ENCODE measurements around the gene CHAF1A.

The CHAF1A gene

DNA sequence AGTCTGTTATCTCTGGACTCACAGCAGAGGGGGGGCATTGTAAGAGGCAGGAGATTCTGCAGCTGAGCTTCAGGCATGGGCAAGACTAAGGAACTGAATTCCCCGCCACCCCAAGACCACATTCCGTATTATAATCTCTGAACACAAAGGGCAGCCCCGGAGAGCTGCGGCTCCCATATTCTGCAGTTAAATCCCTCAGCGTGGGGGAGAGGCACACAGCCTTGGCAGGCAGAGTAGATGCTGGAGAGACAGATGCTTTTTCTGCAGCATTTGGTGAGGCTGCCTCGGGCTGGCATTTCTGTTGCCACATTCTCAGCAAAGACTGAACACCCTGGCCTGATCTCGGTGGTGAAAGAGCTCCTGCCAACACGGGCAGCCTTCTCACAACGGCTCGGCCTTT is 12.9 kb downstream of the CHAF1A start:
- TF ChIP-seq POLR2AphosphoS5 (IDR thresholded peaks at IDR 0.05; ENCODE audit: low read depth, low read length) (no peak), POLR2A (IDR thresholded peaks at IDR 0.05; ENCODE audit: low read depth, low read length) (no peak), TAF1 (IDR thresholded peaks at IDR 0.05; ENCODE audit: borderline replicate concordance, low read depth, low read length) (no peak)
- FAIRE-seq, result no peak
- DNase-seq (ENCODE audit: insufficient read length), result no peak

DNA sequence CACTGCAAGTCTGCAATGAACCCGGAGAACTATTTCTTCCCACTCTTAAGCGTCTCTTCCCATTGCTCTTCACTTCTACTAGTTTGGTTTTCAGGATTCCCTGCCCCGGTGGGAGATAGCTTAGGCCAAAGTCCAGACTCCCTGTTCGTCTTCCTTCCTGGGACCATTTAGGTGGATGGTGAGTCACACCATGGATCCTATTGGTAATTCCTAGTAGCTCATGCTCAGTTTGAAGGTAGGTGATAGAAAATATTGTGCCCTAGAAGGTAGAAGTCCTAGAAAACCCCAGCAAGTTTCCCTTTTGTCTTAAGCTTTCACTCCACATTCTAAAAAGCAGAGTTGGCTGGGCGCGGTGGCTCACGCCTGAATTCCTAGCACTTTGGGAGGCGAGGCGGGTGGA is 13.8 kb downstream of the CHAF1A start:
- FAIRE-seq (no peak), DNase-seq (ENCODE audit: insufficient read length) (no peak)
- no peak for TF ChIP-seq POLR2AphosphoS5 (IDR thresholded peaks at IDR 0.05; ENCODE audit: low read depth, low read length)
- TF ChIP-seq POLR2A (IDR thresholded peaks at IDR 0.05; ENCODE audit: low read depth, low read length), result no peak
- TF ChIP-seq TAF1 (IDR thresholded peaks at IDR 0.05; ENCODE audit: borderline replicate concordance, low read depth, low read length), result no peak

DNA sequence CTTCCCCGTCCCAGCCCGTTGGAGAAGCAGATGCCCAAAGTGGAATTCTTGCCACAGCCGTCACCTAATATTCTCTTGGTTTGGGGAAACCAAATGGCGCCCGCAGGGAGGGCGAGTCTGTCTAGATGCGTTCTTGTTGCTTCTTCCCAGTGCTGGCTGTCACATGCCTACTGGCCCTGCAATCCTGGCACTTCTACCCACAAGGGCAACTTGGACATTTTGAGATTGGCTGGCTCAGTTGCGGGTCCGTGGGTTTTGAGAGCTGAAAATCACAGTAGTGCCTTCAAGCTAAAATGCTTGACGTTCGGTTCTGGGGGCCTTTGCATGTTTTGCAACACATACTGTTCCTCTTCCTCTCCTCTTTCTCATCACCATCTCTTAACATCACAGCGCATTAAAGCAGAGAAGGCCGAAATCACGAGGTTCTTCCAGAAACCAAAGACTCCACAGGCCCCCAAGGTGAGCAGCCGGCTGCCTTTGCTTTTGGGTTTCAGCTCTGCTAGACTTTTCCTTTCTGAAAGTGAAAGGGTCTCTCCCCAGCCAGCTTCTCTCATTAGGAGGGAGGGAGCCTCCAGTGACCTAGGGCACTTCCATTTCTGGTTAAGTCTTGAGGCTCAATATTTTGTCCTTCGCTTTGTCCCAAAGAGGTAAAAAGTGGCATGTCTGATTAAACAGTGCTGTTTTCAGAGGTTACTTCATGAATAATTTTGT is 21.1 kb downstream of the CHAF1A start:
- FAIRE-seq (no peak), DNase-seq (ENCODE audit: insufficient read length) (no peak)
- TF ChIP-seq TAF1 (IDR thresholded peaks at IDR 0.05; ENCODE audit: borderline replicate concordance, low read depth, low read length) (no peak), POLR2AphosphoS5 (IDR thresholded peaks at IDR 0.05; ENCODE audit: low read depth, low read length) (no peak), POLR2A (IDR thresholded peaks at IDR 0.05; ENCODE audit: low read depth, low read length) (no peak)

DNA sequence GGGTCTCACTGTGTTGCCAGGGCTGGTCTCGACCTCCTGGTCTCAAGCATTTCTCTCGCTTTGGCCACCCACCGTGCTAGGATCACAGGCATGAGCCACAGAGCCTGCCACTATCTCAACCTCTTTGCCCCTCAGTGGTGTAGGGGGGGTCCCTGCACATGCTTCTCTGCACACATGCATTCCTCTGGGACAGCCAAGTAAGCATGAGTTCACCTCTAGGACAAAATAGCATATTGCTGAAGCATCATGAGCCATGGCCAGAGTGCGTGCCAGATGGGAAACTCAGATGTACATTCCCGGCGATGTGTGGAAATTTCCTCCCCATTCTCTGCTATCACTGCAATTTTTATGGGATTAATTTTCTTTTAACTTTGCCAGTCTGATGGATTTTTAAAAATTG is 23.1 kb downstream of the CHAF1A start:
- FAIRE-seq (no peak), DNase-seq (ENCODE audit: insufficient read length) (no peak)
- TF ChIP-seq POLR2A (IDR thresholded peaks at IDR 0.05; ENCODE audit: low read depth, low read length) (no peak), POLR2AphosphoS5 (IDR thresholded peaks at IDR 0.05; ENCODE audit: low read depth, low read length) (no peak), TAF1 (IDR thresholded peaks at IDR 0.05; ENCODE audit: borderline replicate concordance, low read depth, low read length) (no peak)

DNA sequence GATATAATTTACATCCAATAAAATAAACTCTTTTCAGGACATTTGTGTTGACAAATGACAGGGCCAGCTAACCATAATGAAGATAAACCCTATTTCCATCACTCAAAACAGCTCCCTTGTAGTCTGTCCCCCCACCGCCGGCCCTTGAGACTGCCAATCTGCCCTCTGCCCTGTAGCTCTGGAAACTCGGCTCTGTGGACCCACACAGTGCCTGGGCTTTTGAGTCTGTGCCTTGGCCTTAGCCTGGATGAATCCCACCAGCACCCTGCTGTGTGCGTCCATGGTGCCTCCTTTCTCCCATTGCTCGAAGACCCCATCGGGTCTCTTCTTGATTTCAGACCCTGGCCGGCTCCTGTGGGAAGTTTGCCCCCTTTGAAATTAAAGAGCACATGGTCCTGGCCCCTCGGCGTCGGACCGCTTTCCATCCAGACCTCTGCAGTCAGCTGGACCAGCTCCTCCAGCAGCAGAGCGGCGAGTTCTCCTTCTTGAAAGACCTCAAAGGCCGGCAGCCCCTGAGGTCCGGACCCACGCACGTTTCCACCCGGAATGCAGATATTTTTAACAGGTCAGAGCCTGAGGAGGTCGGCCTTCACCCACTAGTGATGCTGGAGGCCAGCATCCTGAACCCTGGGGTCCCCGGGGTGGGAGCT is 26.0 kb downstream of the CHAF1A start:
- TF ChIP-seq POLR2AphosphoS5 (IDR thresholded peaks at IDR 0.05; ENCODE audit: low read depth, low read length), result no peak; the same call in 1 of the 2 replicates
- no peak for TF ChIP-seq POLR2A (IDR thresholded peaks at IDR 0.05; ENCODE audit: low read depth, low read length)
- TF ChIP-seq TAF1 (IDR thresholded peaks at IDR 0.05; ENCODE audit: borderline replicate concordance, low read depth, low read length), result no peak
- FAIRE-seq, result no peak
- DNase-seq (ENCODE audit: insufficient read length), result no peak

DNA sequence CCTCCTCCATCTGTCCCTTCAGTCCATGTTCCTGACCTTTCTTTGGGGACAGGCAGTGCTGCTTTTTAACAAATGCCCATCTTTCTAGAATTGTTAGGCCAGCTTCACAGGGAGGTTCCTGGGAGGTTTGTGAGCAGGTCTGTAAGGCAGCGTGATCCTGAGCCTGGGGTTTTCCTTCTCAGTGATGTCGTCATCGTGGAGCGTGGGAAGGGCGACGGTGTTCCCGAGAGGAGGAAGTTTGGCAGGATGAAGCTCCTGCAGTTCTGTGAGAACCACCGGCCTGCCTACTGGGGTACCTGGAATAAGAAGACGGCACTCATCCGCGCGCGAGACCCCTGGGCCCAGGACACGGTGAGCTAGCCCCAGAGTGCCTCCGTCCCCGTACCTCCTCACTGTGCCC is 26.8 kb downstream of the CHAF1A start:
- DNase-seq (ENCODE audit: insufficient read length) (no peak), FAIRE-seq (no peak)
- TF ChIP-seq POLR2A (IDR thresholded peaks at IDR 0.05; ENCODE audit: low read depth, low read length), result no peak
- TF ChIP-seq TAF1 (IDR thresholded peaks at IDR 0.05; ENCODE audit: borderline replicate concordance, low read depth, low read length), result no peak
- no peak for TF ChIP-seq POLR2AphosphoS5 (IDR thresholded peaks at IDR 0.05; ENCODE audit: low read depth, low read length)

DNA sequence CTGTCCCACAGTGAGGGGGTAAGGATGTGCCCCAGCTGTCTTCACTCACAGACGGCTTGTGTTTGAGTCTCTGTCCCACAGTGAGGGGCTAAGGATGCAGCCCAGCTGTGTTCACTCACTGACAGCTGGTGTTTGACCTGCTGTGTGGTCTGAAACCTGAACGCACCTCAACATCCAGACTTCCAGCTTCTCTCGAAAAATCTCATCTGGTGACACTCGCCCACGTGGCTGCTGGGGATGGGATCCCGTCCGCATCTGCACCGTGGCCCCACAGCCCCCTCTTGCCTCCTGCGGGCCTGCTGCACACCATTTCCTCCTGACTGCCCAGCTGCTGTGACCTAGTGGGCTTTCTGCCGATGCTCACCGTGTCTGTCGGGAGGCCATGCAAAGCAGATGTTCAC is 27.3 kb downstream of the CHAF1A start:
- DNase-seq (ENCODE audit: insufficient read length) (no peak), FAIRE-seq (no peak)
- TF ChIP-seq POLR2A (IDR thresholded peaks at IDR 0.05; ENCODE audit: low read depth, low read length) (no peak), TAF1 (IDR thresholded peaks at IDR 0.05; ENCODE audit: borderline replicate concordance, low read depth, low read length) (no peak)

DNA sequence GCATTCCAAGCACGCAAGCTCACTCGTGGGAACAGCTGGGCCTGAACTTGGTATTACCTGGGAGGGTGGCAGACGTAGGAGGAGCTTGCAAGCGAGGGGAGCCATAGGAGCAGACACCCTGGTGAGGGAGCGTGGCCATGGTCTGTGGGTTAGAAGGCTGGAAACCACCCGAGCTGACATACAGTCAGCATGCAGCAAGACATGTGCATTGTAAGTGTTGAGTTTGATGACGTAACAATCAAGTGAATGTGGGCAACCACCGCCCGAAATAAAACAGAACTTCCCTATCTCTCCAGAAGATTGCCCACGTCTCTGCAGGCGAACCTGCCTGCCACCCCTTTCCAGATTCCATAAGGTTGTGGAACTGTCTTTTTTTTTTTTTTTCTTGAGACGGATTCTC is 28.3 kb downstream of the CHAF1A start:
- FAIRE-seq, result peak; percentile 62
- TF ChIP-seq POLR2AphosphoS5 (IDR thresholded peaks at IDR 0.05; ENCODE audit: low read depth, low read length) (no peak), TAF1 (IDR thresholded peaks at IDR 0.05; ENCODE audit: borderline replicate concordance, low read depth, low read length) (no peak), POLR2A (IDR thresholded peaks at IDR 0.05; ENCODE audit: low read depth, low read length) (no peak)
- no peak for DNase-seq (ENCODE audit: insufficient read length)

DNA sequence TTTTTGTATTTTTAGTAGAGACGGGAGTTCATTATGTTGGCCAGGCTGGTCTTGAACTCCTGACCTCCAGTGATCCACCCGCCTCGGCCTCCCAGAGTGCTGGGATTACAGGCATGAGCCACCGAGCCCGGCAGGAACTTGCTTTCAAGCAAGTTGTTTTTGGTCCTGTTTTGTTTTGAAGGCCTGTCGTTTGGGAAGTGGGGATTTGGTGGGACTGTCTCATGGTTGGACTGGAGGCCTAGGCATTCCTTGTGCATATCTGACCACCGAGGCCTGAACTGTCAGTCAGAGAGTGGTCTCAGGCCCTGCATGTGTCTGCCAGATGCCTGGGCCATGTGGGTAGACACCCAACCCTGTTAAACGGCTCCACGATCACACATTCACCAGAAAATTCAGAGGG is 28.9 kb downstream of the CHAF1A start:
- TF ChIP-seq POLR2A (IDR thresholded peaks at IDR 0.05; ENCODE audit: low read depth, low read length), result peak; percentile 3; the same call in 1 of the 2 replicates
- TF ChIP-seq POLR2AphosphoS5 (IDR thresholded peaks at IDR 0.05; ENCODE audit: low read depth, low read length), result no peak
- DNase-seq (ENCODE audit: insufficient read length), result no peak
- FAIRE-seq, result no peak

DNA sequence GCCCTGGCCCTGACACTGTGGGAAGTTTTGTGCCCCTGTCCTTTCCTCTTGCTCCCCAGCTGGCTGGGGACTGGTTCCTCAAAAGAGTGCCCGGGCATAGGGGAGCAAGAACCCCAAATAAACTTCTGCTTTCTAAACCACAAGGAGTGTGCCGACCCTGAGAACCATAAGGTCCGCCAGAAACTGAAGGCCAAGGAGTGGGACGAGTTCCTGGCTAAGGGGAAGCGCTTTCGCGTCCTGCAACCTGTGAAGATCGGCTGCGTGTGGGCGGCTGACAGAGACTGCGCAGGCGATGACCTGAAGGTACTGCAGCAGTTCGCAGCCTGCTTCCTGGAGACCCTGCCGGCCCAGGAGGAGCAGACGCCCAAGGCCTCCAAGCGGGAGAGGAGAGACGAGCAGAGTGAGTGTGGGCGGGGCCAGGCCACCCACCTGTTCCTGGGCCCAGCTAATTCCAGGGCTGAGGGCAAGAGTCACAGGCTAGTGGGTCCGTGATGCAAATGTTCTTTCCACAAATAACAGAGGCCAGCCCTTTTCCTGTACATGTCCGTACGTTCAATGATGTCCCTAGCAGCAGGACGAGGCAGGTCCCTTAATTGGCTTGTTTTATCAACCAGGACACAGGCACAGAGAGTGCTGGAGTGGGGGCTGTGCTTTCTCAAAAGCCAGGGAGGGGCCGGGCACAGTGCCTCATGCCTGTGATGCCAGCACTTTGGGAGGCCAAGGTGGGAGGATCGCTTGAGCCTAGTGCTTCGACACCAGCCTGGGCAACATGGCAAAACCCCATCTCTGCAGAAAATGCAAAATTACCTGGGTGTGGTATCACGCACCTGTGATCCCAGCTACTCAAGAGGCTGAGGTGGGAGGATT is 29.6 kb downstream of the CHAF1A start:
- DNase-seq (ENCODE audit: insufficient read length) (no peak), FAIRE-seq (peak; percentile 89)
- peak; percentile 13; the same call in 1 of the 2 replicates for TF ChIP-seq POLR2AphosphoS5 (IDR thresholded peaks at IDR 0.05; ENCODE audit: low read depth, low read length)
- TF ChIP-seq POLR2A (IDR thresholded peaks at IDR 0.05; ENCODE audit: low read depth, low read length), result peak; percentile 39; the same call in 1 of the 2 replicates
- 0 out of 2 replicates have a peak, but pooled peaks have one; percentile 21 for TF ChIP-seq TAF1 (IDR thresholded peaks at IDR 0.05; ENCODE audit: borderline replicate concordance, low read depth, low read length)

DNA sequence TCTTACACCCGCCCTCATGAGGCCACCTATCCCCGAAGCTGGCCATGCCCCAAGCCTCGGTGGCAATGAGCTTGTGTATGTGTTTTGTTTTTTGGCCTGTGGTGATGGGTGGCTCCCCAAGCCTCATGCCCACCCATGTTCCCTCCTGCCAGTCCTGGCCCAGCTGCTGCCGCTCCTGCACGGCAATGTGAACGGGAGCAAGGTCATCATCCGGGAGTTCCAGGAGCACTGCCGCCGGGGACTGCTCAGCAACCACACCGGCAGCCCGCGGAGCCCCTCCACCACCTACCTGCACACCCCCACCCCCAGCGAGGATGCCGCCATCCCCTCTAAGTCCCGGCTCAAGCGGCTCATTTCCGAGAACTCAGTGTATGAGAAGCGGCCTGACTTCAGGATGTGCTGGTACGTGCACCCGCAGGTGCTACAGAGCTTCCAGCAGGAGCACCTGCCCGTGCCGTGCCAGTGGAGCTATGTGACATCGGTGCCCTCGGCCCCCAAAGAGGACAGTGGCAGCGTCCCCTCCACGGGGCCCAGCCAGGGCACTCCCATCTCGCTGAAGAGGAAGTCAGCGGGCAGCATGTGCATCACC is 30.6 kb downstream of the CHAF1A start:
- DNase-seq (ENCODE audit: insufficient read length) (no peak), FAIRE-seq (no peak)
- no peak for TF ChIP-seq POLR2A (IDR thresholded peaks at IDR 0.05; ENCODE audit: low read depth, low read length)
- TF ChIP-seq POLR2AphosphoS5 (IDR thresholded peaks at IDR 0.05; ENCODE audit: low read depth, low read length), result no peak
- TF ChIP-seq TAF1 (IDR thresholded peaks at IDR 0.05; ENCODE audit: borderline replicate concordance, low read depth, low read length), result no peak

All from GM12892 (cell line).